HEK293 (cell line): Measurements from ENCODE around the gene FMNL3.

Experiments used
- CTCF ChIA-PET: fragments of 350-600 bp; formaldehyde crosslinking; extraction: SDS; loops from one replicate; lab custom pipeline; 2021; ENCODE audit warnings: antibody characterized with exemption; lab: Yijun Ruan, JAX
- POLR2A ChIA-PET: fragments of 300-600 bp; formaldehyde crosslinking; extraction: SDS; loops from one replicate; lab custom pipeline; 2020; ENCODE audit warnings: antibody characterized with exemption, inconsistent platforms; lab: Yijun Ruan, JAX
- H3K27ac ChIP-seq: fragments of 200-500 bp; sonication (Bioruptor generic); 2 replicates; pipeline ENCODE4 v1.5.1; 2014; ENCODE audit warnings: low read depth, low read length, control low read depth, inconsistent platforms; ENCODE audit errors: extremely low read depth
- H3K36me3 ChIP-seq, 2 experiments: fragments of 200-500 bp in 1 of 2; sonication (Bioruptor generic) in 1 of 2; 1 replicate in 1 of 2; 2 replicates in 1 of 2; pipeline ENCODE4 v1.5.1; 2014 to 2017; ENCODE audit warnings: inconsistent platforms in 2 of 2, low read length in 2 of 2; ENCODE audit not compliant: control insufficient read depth in 2 of 2, insufficient read depth in 1 of 2
- H3K4me1 ChIP-seq: fragments of 200-500 bp; sonication (Bioruptor generic); 2 replicates; pipeline ENCODE4 v1.5.1; 2014; ENCODE audit warnings: mild to moderate bottlenecking, low read length, inconsistent platforms; ENCODE audit not compliant: control insufficient read depth, insufficient read depth
- H3K4me3 ChIP-seq: 2 replicates; pipeline ENCODE4 v1.5.1; 2011; ENCODE audit warnings: low read depth, mild to moderate bottlenecking, control low read depth, low read length, moderate library complexity
- H3K9me3 ChIP-seq: fragments of 200-500 bp; sonication (Bioruptor generic); 2 replicates; pipeline ENCODE4 v1.5.1; 2014; ENCODE audit warnings: low read depth, low read length, inconsistent platforms; ENCODE audit not compliant: control insufficient read depth, insufficient read depth
- CTCF ChIP-seq: fragments of 450-650 bp; formaldehyde crosslinking; IDR thresholded peaks from 2 replicates; pipeline ENCODE4 v1.5.1; 2016; ENCODE audit warnings: missing biosample characterization, missing genetic modification characterization
- ELK4 ChIP-seq: IDR thresholded peaks from 2 replicates; pipeline ENCODE4 v1.6.1; 2011; ENCODE audit warnings: mild to moderate bottlenecking, low read depth, low read length, borderline replicate concordance
- GLIS1 ChIP-seq: fragments of 450-650 bp; formaldehyde crosslinking; IDR thresholded peaks from 2 replicates; pipeline ENCODE4 v1.5.1; 2016; ENCODE audit warnings: missing biosample characterization, missing genetic modification characterization
- INSM2 ChIP-seq: fragments of 450-650 bp; formaldehyde crosslinking; IDR thresholded peaks from 2 replicates; pipeline ENCODE4 v1.5.1; 2016; ENCODE audit warnings: missing biosample characterization, missing genetic modification characterization
- PATZ1 ChIP-seq: fragments of 450-650 bp; formaldehyde crosslinking; IDR thresholded peaks from 2 replicates; pipeline ENCODE4 v1.5.1; 2016; ENCODE audit warnings: missing biosample characterization, missing genetic modification characterization
- SCRT2 ChIP-seq: fragments of 450-650 bp; formaldehyde crosslinking; IDR thresholded peaks from 2 replicates; pipeline ENCODE4 v1.5.1; 2016; ENCODE audit warnings: missing biosample characterization, missing genetic modification characterization
- SP2 ChIP-seq: fragments of 450-650 bp; formaldehyde crosslinking; IDR thresholded peaks from 2 replicates; pipeline ENCODE4 v1.5.1; 2016; ENCODE audit warnings: missing biosample characterization, missing genetic modification characterization
- ZBTB21 ChIP-seq: fragments of 450-650 bp; formaldehyde crosslinking; IDR thresholded peaks from 2 replicates; pipeline ENCODE4 v1.5.1; 2017; ENCODE audit warnings: missing biosample characterization, missing genetic modification characterization
- ZFP41 ChIP-seq: fragments of 450-650 bp; formaldehyde crosslinking; IDR thresholded peaks from 2 replicates; pipeline ENCODE4 v1.5.1; 2016; ENCODE audit warnings: missing biosample characterization, missing genetic modification characterization, borderline replicate concordance
- ZIC2 ChIP-seq: fragments of 450-650 bp; formaldehyde crosslinking; IDR thresholded peaks from 2 replicates; pipeline ENCODE4 v1.5.1; 2016; ENCODE audit warnings: missing biosample characterization, missing genetic modification characterization
- ZNF133 ChIP-seq: fragments of 450-650 bp; formaldehyde crosslinking; IDR thresholded peaks from 2 replicates; pipeline ENCODE4 v1.5.1; 2016; ENCODE audit warnings: missing biosample characterization, missing genetic modification characterization
- ZNF138 ChIP-seq: fragments of 450-650 bp; formaldehyde crosslinking; IDR thresholded peaks from 2 replicates; pipeline ENCODE4 v1.5.1; 2016; ENCODE audit warnings: missing biosample characterization, missing genetic modification characterization, borderline replicate concordance
- ZNF239 ChIP-seq: fragments of 450-650 bp; formaldehyde crosslinking; IDR thresholded peaks from 2 replicates; pipeline ENCODE4 v1.5.1; 2016; ENCODE audit warnings: missing biosample characterization, missing genetic modification characterization
- ZNF292 ChIP-seq: fragments of 450-650 bp; formaldehyde crosslinking; IDR thresholded peaks from 2 replicates; pipeline ENCODE4 v1.5.1; 2016; ENCODE audit warnings: low read depth, missing biosample characterization, missing genetic modification characterization, borderline replicate concordance
- ZNF324 ChIP-seq: fragments of 450-650 bp; formaldehyde crosslinking; IDR thresholded peaks from 2 replicates; pipeline ENCODE4 v1.5.1; 2016; ENCODE audit warnings: missing biosample characterization, missing genetic modification characterization
- ZNF423 ChIP-seq: fragments of 450-650 bp; formaldehyde crosslinking; IDR thresholded peaks from 2 replicates; pipeline ENCODE4 v1.5.1; 2016; ENCODE audit warnings: missing biosample characterization, missing genetic modification characterization
- ZNF530 ChIP-seq: fragments of 450-650 bp; formaldehyde crosslinking; IDR thresholded peaks from 2 replicates; pipeline ENCODE4 v1.5.1; 2016; ENCODE audit warnings: low read depth, missing biosample characterization, missing genetic modification characterization
- ZNF555 ChIP-seq: fragments of 450-650 bp; formaldehyde crosslinking; conservative IDR thresholded peaks from 2 replicates; pipeline ENCODE4 v1.5.1; 2017; ENCODE audit warnings: missing biosample characterization, mild to moderate bottlenecking, missing genetic modification characterization, inconsistent platforms
- ZNF580 ChIP-seq: fragments of 450-650 bp; formaldehyde crosslinking; IDR thresholded peaks from 2 replicates; pipeline ENCODE4 v1.5.1; 2016; ENCODE audit warnings: missing biosample characterization, missing genetic modification characterization
- ZNF837 ChIP-seq: fragments of 450-650 bp; formaldehyde crosslinking; IDR thresholded peaks from 2 replicates; pipeline ENCODE4 v1.5.1; 2016; ENCODE audit warnings: missing biosample characterization, missing genetic modification characterization
- ZSCAN16 ChIP-seq: fragments of 450-650 bp; formaldehyde crosslinking; IDR thresholded peaks from 2 replicates; pipeline ENCODE4 v1.5.1; 2016; ENCODE audit warnings: missing biosample characterization, missing genetic modification characterization
- ZSCAN5A ChIP-seq: fragments of 450-650 bp; formaldehyde crosslinking; IDR thresholded peaks from 2 replicates; pipeline ENCODE4 v1.5.1; 2016; ENCODE audit warnings: missing biosample characterization, missing genetic modification characterization

Gene FMNL3

GRCh38 chr12:49604856-49605255 lies 102.3 kb downstream of the FMNL3 start:
- no peak for TF ChIP-seq CTCF (tag by site-specific recombination)
- TF ChIP-seq ZNF530 (tag by site-specific recombination), result no peak
- TF ChIP-seq SP2, result no peak
- TF ChIP-seq ZNF292 (tag by site-specific recombination), result no peak
- POLR2A ChIA-PET, result interaction anchor here (0.5 to 0.9 kb wide), 4 partner anchors 10 to 324 kb away, joined by 3 to 8 read pairs (median 4); no protein-coding TSS in a partner anchor
- Histone ChIP-seq H3K36me3 (peaks cover 0 to 8% of the 10 kb centered on the region in 2 experiments; a peak in 1 of 3 replicates), H3K4me1 (peaks cover 2% of the 10 kb centered on the region; the same call in 1 of the 2 replicates), H3K27ac (no peak overlapping the region), H3K9me3 (no peaks in the 10 kb centered on the region), H3K4me3 (no peak overlapping the region)
- CTCF ChIA-PET, result interaction anchor here (0.7 to 2.2 kb wide), 4 partner anchors 24 to 316 kb away, joined by 3 to 10 read pairs (median 4); no protein-coding TSS in a partner anchor

GRCh38 chr12:49603721-49604120 lies 103.5 kb downstream of the FMNL3 start:
- Histone ChIP-seq H3K4me1 (peaks cover 2% of the 10 kb centered on the region; the same call in 1 of the 2 replicates), H3K27ac (no peak overlapping the region), H3K36me3 (peaks cover 0 to 8% of the 10 kb centered on the region in 2 experiments; a peak in 1 of 3 replicates), H3K4me3 (no peak overlapping the region), H3K9me3 (no peaks in the 10 kb centered on the region)
- ChIA-PET CTCF (interaction anchor here (2.2 kb wide), 1 partner anchor 23 kb away, joined by 10 read pairs; no protein-coding TSS in a partner anchor), POLR2A (no interaction called here)
- TF ChIP-seq ZNF239 (tag by site-specific recombination) (no peak), ZSCAN5A (no peak), GLIS1 (tag by site-specific recombination) (peak; percentile 68), SCRT2 (tag by site-specific recombination) (peak; percentile 58), ZIC2 (tag by site-specific recombination) (peak; percentile 68), ZBTB21 (tag by site-specific recombination) (no peak)

GRCh38 chr12:49599961-49600360 lies 107.2 kb downstream of the FMNL3 start:
- POLR2A ChIA-PET, result interaction anchor here (2.4 kb wide), 1 partner anchor 233 kb away, joined by 6 read pairs; the partner anchor contains the start of gene SPATS2
- TF ChIP-seq ZNF138 (tag by site-specific recombination) (no peak), ZNF837 (tag by site-specific recombination) (no peak), ZFP41 (no peak), ZSCAN16 (no peak), ZNF423 (no peak), ELK4 (no peak), ZNF133 (tag by site-specific recombination) (no peak), ZNF324 (tag by site-specific recombination) (no peak), PATZ1 (tag by site-specific recombination) (no peak), INSM2 (no peak), ZNF292 (tag by site-specific recombination) (no peak), ZNF555 (tag by site-specific recombination) (no peak), ZNF580 (tag by site-specific recombination) (no peak)

More at GRCh38 chr12:49599961-49600360, 107.2 kb downstream of the FMNL3 start:
- H3K36me3 ChIP-seq, result peaks cover 0 to 8% of the 10 kb centered on the region in 2 experiments; a peak in 1 of 3 replicates
- H3K9me3 ChIP-seq, result no peaks in the 10 kb centered on the region
- no peak overlapping the region for H3K27ac ChIP-seq
- H3K4me3 ChIP-seq, result no peak overlapping the region
- CTCF ChIA-PET, result interaction anchor here (0.6 to 2.6 kb wide), 3 partner anchors 19 to 71 kb away, joined by 3 to 10 read pairs (median 4); no protein-coding TSS in a partner anchor
- no peaks in the 10 kb centered on the region; the same call in 1 of the 2 replicates for H3K4me1 ChIP-seq
